ENCODE measurements around the gene TMEM232.

The TMEM232 gene

GRCh38 chr5:110653231-110653970, 73.1 kb downstream of the TMEM232 start:
- Histone ChIP-seq H3K36me3 (ENCODE audit: control insufficient read depth, insufficient read depth, low read length) (no peaks in the 10 kb centered on the region), H3K4me3 (replicated peaks; ENCODE audit: low read depth, low read length) (no peak overlapping the region), H3K27me3 (replicated peaks; ENCODE audit: control insufficient read depth, insufficient read depth, low read length) (no peaks in the 10 kb centered on the region)
- TF ChIP-seq, protein P1, sequence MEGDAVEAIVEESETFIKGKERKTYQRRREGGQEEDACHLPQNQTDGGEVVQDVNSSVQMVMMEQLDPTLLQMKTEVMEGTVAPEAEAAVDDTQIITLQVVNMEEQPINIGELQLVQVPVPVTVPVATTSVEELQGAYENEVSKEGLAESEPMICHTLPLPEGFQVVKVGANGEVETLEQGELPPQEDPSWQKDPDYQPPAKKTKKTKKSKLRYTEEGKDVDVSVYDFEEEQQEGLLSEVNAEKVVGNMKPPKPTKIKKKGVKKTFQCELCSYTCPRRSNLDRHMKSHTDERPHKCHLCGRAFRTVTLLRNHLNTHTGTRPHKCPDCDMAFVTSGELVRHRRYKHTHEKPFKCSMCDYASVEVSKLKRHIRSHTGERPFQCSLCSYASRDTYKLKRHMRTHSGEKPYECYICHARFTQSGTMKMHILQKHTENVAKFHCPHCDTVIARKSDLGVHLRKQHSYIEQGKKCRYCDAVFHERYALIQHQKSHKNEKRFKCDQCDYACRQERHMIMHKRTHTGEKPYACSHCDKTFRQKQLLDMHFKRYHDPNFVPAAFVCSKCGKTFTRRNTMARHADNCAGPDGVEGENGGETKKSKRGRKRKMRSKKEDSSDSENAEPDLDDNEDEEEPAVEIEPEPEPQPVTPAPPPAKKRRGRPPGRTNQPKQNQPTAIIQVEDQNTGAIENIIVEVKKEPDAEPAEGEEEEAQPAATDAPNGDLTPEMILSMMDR (IDR thresholded peaks at IDR 0.05; ENCODE audit: insufficient read depth, low read length, poor library complexity, severe bottlenecking), result no peak
- no peak for DNase-seq (ENCODE audit: extremely low read depth, insufficient read length)

DNA sequence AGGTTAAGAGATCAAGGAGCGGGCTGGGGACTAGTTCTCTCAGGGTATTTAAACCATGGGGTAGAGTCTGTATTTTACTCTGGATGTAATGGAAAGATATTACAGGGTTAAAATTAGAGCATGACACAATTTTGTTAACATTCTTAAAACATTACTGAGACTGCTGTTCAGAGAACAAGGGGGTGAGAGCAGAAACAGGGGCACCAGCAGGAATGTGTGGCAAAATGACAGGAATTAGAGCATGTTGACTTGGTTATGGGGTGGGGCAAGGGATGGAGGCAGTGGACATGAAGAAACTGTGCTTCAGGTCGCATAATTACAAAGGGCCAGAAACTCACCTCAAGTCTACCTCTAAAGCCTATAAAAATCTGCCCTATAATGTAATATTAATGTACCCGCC, 75.0 kb downstream of the TMEM232 start:
- TF ChIP-seq, protein P1 (IDR thresholded peaks at IDR 0.05; ENCODE audit: insufficient read depth, low read length, poor library complexity, severe bottlenecking), result no peak
- Histone ChIP-seq H3K27me3 (replicated peaks; ENCODE audit: control insufficient read depth, insufficient read depth, low read length) (no peaks in the 10 kb centered on the region), H3K4me3 (replicated peaks; ENCODE audit: low read depth, low read length) (no peak overlapping the region), H3K36me3 (ENCODE audit: control insufficient read depth, insufficient read depth, low read length) (no peaks in the 10 kb centered on the region)
- DNase-seq (ENCODE audit: extremely low read depth, insufficient read length), result no peak

DNA sequence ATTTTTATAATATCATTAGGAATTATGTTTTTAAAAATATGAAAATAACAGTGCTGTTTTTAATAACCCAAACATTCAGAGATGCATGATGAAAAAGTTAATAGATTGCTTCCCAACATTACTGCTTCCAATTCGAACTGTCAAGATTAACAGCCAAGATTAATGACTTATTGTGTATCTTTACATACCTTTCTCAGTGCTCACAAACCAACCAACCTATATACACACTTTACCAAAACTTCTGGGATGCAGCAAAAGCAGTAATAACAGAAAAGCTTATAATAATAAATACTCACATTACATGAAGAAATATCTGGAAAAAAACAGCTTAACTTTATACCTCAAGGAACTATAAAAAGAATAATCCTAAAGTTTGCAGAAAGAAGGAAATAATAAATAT, 82.1 kb downstream of the TMEM232 start:
- no peak for DNase-seq (ENCODE audit: extremely low read depth, insufficient read length)
- no peak overlapping the region for H3K4me3 ChIP-seq (replicated peaks; ENCODE audit: low read depth, low read length)
- H3K27me3 ChIP-seq (replicated peaks; ENCODE audit: control insufficient read depth, insufficient read depth, low read length), result no peaks in the 10 kb centered on the region
- H3K36me3 ChIP-seq (ENCODE audit: control insufficient read depth, insufficient read depth, low read length), result no peaks in the 10 kb centered on the region
- TF ChIP-seq, protein P1 (IDR thresholded peaks at IDR 0.05; ENCODE audit: insufficient read depth, low read length, poor library complexity, severe bottlenecking), result no peak

GRCh38 chr5:110638970-110639902, 87.2 kb downstream of the TMEM232 start:
- TF ChIP-seq, protein P1 (IDR thresholded peaks at IDR 0.05; ENCODE audit: insufficient read depth, low read length, poor library complexity, severe bottlenecking), result no peak
- DNase-seq (ENCODE audit: extremely low read depth, insufficient read length), result no peak

DNA sequence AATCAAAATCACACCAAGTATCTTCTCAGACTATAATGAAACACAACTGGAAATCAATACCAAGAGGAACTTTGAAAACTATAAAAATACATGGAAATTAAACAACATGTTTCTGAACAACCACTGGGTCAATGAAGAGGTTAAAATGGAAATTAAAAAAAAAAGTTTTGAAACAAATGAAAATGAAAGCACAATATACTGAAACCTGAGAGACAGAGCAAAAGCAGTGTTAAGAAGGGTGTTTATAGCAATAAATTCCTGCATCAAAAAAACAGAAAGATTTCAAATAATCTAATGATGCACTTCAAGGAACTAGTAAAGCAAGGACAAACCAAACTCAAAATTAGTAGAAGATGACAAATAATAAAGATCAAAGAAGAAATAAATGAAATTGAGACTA, 92.0 kb downstream of the TMEM232 start:
- DNase-seq (ENCODE audit: extremely low read depth, insufficient read length), result no peak
- TF ChIP-seq, protein P1 (IDR thresholded peaks at IDR 0.05; ENCODE audit: insufficient read depth, low read length, poor library complexity, severe bottlenecking), result no peak
- Histone ChIP-seq H3K4me3 (replicated peaks; ENCODE audit: low read depth, low read length) (no peak overlapping the region), H3K36me3 (ENCODE audit: control insufficient read depth, insufficient read depth, low read length) (no peaks in the 10 kb centered on the region), H3K27me3 (replicated peaks; ENCODE audit: control insufficient read depth, insufficient read depth, low read length) (no peaks in the 10 kb centered on the region)

More at GRCh38 chr5:110638970-110639902, 87.2 kb downstream of the TMEM232 start:
- H3K36me3 ChIP-seq (ENCODE audit: control insufficient read depth, insufficient read depth, low read length), result no peaks in the 10 kb centered on the region
- H3K4me3 ChIP-seq (replicated peaks; ENCODE audit: low read depth, low read length), result no peak overlapping the region
- H3K27me3 ChIP-seq (replicated peaks; ENCODE audit: control insufficient read depth, insufficient read depth, low read length), result no peaks in the 10 kb centered on the region
